ENCODE data around the gene MAP3K5.
"Not testable (repeated sequence)": the region's sequence is repeated elsewhere in the genome, so short reads cannot be mapped to it uniquely, and the experiment has no call there.

MAP3K5 gene

GRCh38 chr6:136687894-136688293, 104.4 kb downstream of the MAP3K5 start:
- H2BK5ac ChIP-seq (ENCODE audit: low read length); H3K23ac ChIP-seq (ENCODE audit: low read length); H3K4ac ChIP-seq (ENCODE audit: low read depth, low read length); H4K5ac ChIP-seq (ENCODE audit: low read length); H2BK120ac ChIP-seq (ENCODE audit: low read depth, low read length); H3K56ac ChIP-seq (ENCODE audit: low read length); DNase-seq; H3K4me3 ChIP-seq (ENCODE audit: low read length); H3K4me2 ChIP-seq (ENCODE audit: low read length); H3K27me3 ChIP-seq (ENCODE audit: insufficient read depth, low read length, poor library complexity); H3K18ac ChIP-seq (ENCODE audit: low read length); H3K79me2 ChIP-seq (ENCODE audit: control insufficient read depth, insufficient read depth, low read length); H3K4me1 ChIP-seq (ENCODE audit: control insufficient read depth, low read depth, low read length); H3K79me1 ChIP-seq (ENCODE audit: low read length); H4K8ac ChIP-seq (ENCODE audit: low read depth, low read length); H2BK15ac ChIP-seq (replicated peaks; ENCODE audit: low read depth); H3K9ac ChIP-seq (ENCODE audit: low read length); H3K27ac ChIP-seq (ENCODE audit: low read depth, low read length); H2AK5ac ChIP-seq (ENCODE audit: low read length); H3K36me3 ChIP-seq (ENCODE audit: control insufficient read depth, insufficient read depth, low read length): not testable (repeated sequence)
- no CpG with 5 or more reads among the region's 1 CpG for WGBS (ENCODE audit: extremely low coverage, insufficient coverage, low lambda C conversion rate)

- H3K18ac ChIP-seq (ENCODE audit: low read length) = no peak overlapping the region
- H3K79me2 ChIP-seq (ENCODE audit: control insufficient read depth, insufficient read depth, low read length) = no peaks in the 10 kb centered on the region
- H3K4me3 ChIP-seq (ENCODE audit: low read length) = no peak overlapping the region
- H3K27ac ChIP-seq (ENCODE audit: low read depth, low read length) = no peak overlapping the region
- no peak overlapping the region for H3K9ac ChIP-seq (ENCODE audit: low read length)
- H3K27me3 ChIP-seq (ENCODE audit: insufficient read depth, low read length, poor library complexity) = no peaks in the 10 kb centered on the region
- no peak overlapping the region for H4K8ac ChIP-seq (ENCODE audit: low read depth, low read length)
- no peaks in the 10 kb centered on the region for H3K36me3 ChIP-seq (ENCODE audit: control insufficient read depth, insufficient read depth, low read length)
- DNase-seq = no peak
- H3K4me1 ChIP-seq (ENCODE audit: control insufficient read depth, low read depth, low read length) = no peaks in the 10 kb centered on the region
- H3K4me2 ChIP-seq (ENCODE audit: low read length) = no peak overlapping the region
- no peaks in the 10 kb centered on the region for H3K79me1 ChIP-seq (ENCODE audit: low read length)
- H2BK15ac ChIP-seq (replicated peaks; ENCODE audit: low read depth) = no peak overlapping the region
- no peak overlapping the region for H2AK5ac ChIP-seq (ENCODE audit: low read length)
- H2BK5ac ChIP-seq (ENCODE audit: low read length) = no peak overlapping the region
- H4K5ac ChIP-seq (ENCODE audit: low read length) = no peak overlapping the region
- no peak overlapping the region for H3K56ac ChIP-seq (ENCODE audit: low read length)
- WGBS (ENCODE audit: extremely low coverage, insufficient coverage, low lambda C conversion rate) = no CpG with 5 or more reads among the region's 2 CpGs
- no peak overlapping the region for H3K23ac ChIP-seq (ENCODE audit: low read length)
- H3K4ac ChIP-seq (ENCODE audit: low read depth, low read length) = no peak overlapping the region
- H2BK120ac ChIP-seq (ENCODE audit: low read depth, low read length) = no peak overlapping the region
Observed at GRCh38 chr6:136685540-136686108, 106.7 kb downstream of the MAP3K5 start.

GRCh38 chr6:136684466-136684865, 107.8 kb downstream of the MAP3K5 start:
- Histone ChIP-seq H3K4me2 (ENCODE audit: low read length) (no peak overlapping the region), H3K36me3 (ENCODE audit: control insufficient read depth, insufficient read depth, low read length) (no peaks in the 10 kb centered on the region), H2BK5ac (ENCODE audit: low read length) (no peak overlapping the region), H2BK15ac (replicated peaks; ENCODE audit: low read depth) (no peak overlapping the region), H3K79me1 (ENCODE audit: low read length) (no peaks in the 10 kb centered on the region), H2BK120ac (ENCODE audit: low read depth, low read length) (no peak overlapping the region), H3K56ac (ENCODE audit: low read length) (no peak overlapping the region), H3K27ac (ENCODE audit: low read depth, low read length) (no peak overlapping the region), H3K79me2 (ENCODE audit: control insufficient read depth, insufficient read depth, low read length) (no peaks in the 10 kb centered on the region), H3K4ac (ENCODE audit: low read depth, low read length) (no peak overlapping the region), H3K9ac (ENCODE audit: low read length) (no peak overlapping the region), H3K27me3 (ENCODE audit: insufficient read depth, low read length, poor library complexity) (no peaks in the 10 kb centered on the region), H3K4me1 (ENCODE audit: control insufficient read depth, low read depth, low read length) (no peaks in the 10 kb centered on the region), H3K4me3 (ENCODE audit: low read length) (no peak overlapping the region), H4K5ac (ENCODE audit: low read length) (no peak overlapping the region), H3K18ac (ENCODE audit: low read length) (no peak overlapping the region), H3K23ac (ENCODE audit: low read length) (no peak overlapping the region), H4K8ac (ENCODE audit: low read depth, low read length) (no peak overlapping the region), H2AK5ac (ENCODE audit: low read length) (no peak overlapping the region)
- DNase-seq = no peak
- WGBS (ENCODE audit: extremely low coverage, insufficient coverage, low lambda C conversion rate) = no CpG with 5 or more reads among the region's 1 CpG

- Histone ChIP-seq H2BK120ac (ENCODE audit: low read depth, low read length) (no peak overlapping the region), H3K4me3 (ENCODE audit: low read length) (no peak overlapping the region), H3K23ac (ENCODE audit: low read length) (no peak overlapping the region), H3K79me1 (ENCODE audit: low read length) (no peaks in the 10 kb centered on the region), H3K18ac (ENCODE audit: low read length) (no peak overlapping the region), H3K9ac (ENCODE audit: low read length) (no peak overlapping the region), H3K36me3 (ENCODE audit: control insufficient read depth, insufficient read depth, low read length) (no peaks in the 10 kb centered on the region), H2BK5ac (ENCODE audit: low read length) (no peak overlapping the region), H3K4me1 (ENCODE audit: control insufficient read depth, low read depth, low read length) (no peaks in the 10 kb centered on the region), H2AK5ac (ENCODE audit: low read length) (no peak overlapping the region), H4K5ac (ENCODE audit: low read length) (no peak overlapping the region), H3K4ac (ENCODE audit: low read depth, low read length) (no peak overlapping the region), H3K27ac (ENCODE audit: low read depth, low read length) (no peak overlapping the region), H2BK15ac (replicated peaks; ENCODE audit: low read depth) (no peak overlapping the region), H3K4me2 (ENCODE audit: low read length) (no peak overlapping the region), H3K56ac (ENCODE audit: low read length) (no peak overlapping the region), H3K79me2 (ENCODE audit: control insufficient read depth, insufficient read depth, low read length) (no peaks in the 10 kb centered on the region), H3K27me3 (ENCODE audit: insufficient read depth, low read length, poor library complexity) (no peaks in the 10 kb centered on the region), H4K8ac (ENCODE audit: low read depth, low read length) (no peak overlapping the region)
- WGBS (ENCODE audit: extremely low coverage, insufficient coverage, low lambda C conversion rate) = no CpG with 5 or more reads among the region's 4 CpGs
- no peak for DNase-seq
Observed at GRCh38 chr6:136683209-136683941, 108.9 kb downstream of the MAP3K5 start.

GRCh38 chr6:136682292-136682691, 110.0 kb downstream of the MAP3K5 start:
- no peak overlapping the region for H3K18ac ChIP-seq (ENCODE audit: low read length)
- H3K4me2 ChIP-seq (ENCODE audit: low read length) = no peak overlapping the region
- no peak overlapping the region for H2AK5ac ChIP-seq (ENCODE audit: low read length)
- no peak overlapping the region for H3K4me3 ChIP-seq (ENCODE audit: low read length)
- no peak overlapping the region for H2BK120ac ChIP-seq (ENCODE audit: low read depth, low read length)
- H3K9ac ChIP-seq (ENCODE audit: low read length) = no peak overlapping the region
- H3K27ac ChIP-seq (ENCODE audit: low read depth, low read length) = no peak overlapping the region
- H3K4me1 ChIP-seq (ENCODE audit: control insufficient read depth, low read depth, low read length) = no peaks in the 10 kb centered on the region
- H4K8ac ChIP-seq (ENCODE audit: low read depth, low read length) = no peak overlapping the region
- H3K56ac ChIP-seq (ENCODE audit: low read length) = no peak overlapping the region
- no peaks in the 10 kb centered on the region for H3K79me1 ChIP-seq (ENCODE audit: low read length)
- WGBS (ENCODE audit: extremely low coverage, insufficient coverage, low lambda C conversion rate) = no CpG with 5 or more reads among the region's 3 CpGs
- DNase-seq = no peak
- no peaks in the 10 kb centered on the region for H3K79me2 ChIP-seq (ENCODE audit: control insufficient read depth, insufficient read depth, low read length)
- no peak overlapping the region for H3K4ac ChIP-seq (ENCODE audit: low read depth, low read length)
- H4K5ac ChIP-seq (ENCODE audit: low read length) = no peak overlapping the region
- no peaks in the 10 kb centered on the region for H3K36me3 ChIP-seq (ENCODE audit: control insufficient read depth, insufficient read depth, low read length)
- no peak overlapping the region for H3K23ac ChIP-seq (ENCODE audit: low read length)
- no peak overlapping the region for H2BK5ac ChIP-seq (ENCODE audit: low read length)
- H2BK15ac ChIP-seq (replicated peaks; ENCODE audit: low read depth) = no peak overlapping the region
- H3K27me3 ChIP-seq (ENCODE audit: insufficient read depth, low read length, poor library complexity) = no peaks in the 10 kb centered on the region

GRCh38 chr6:136677822-136678221, 114.5 kb downstream of the MAP3K5 start:
- Histone ChIP-seq H2BK5ac (ENCODE audit: low read length) (no peak overlapping the region), H3K9ac (ENCODE audit: low read length) (no peak overlapping the region), H3K36me3 (ENCODE audit: control insufficient read depth, insufficient read depth, low read length) (no peaks in the 10 kb centered on the region), H3K23ac (ENCODE audit: low read length) (no peak overlapping the region), H2BK15ac (replicated peaks; ENCODE audit: low read depth) (no peak overlapping the region), H2BK120ac (ENCODE audit: low read depth, low read length) (no peak overlapping the region), H3K18ac (ENCODE audit: low read length) (no peak overlapping the region), H3K4me2 (ENCODE audit: low read length) (no peak overlapping the region), H2AK5ac (ENCODE audit: low read length) (no peak overlapping the region), H3K79me2 (ENCODE audit: control insufficient read depth, insufficient read depth, low read length) (no peaks in the 10 kb centered on the region), H3K56ac (ENCODE audit: low read length) (no peak overlapping the region), H3K4me1 (ENCODE audit: control insufficient read depth, low read depth, low read length) (no peaks in the 10 kb centered on the region), H4K8ac (ENCODE audit: low read depth, low read length) (no peak overlapping the region), H3K79me1 (ENCODE audit: low read length) (no peaks in the 10 kb centered on the region), H3K4ac (ENCODE audit: low read depth, low read length) (no peak overlapping the region), H3K27ac (ENCODE audit: low read depth, low read length) (no peak overlapping the region), H4K5ac (ENCODE audit: low read length) (no peak overlapping the region), H3K27me3 (ENCODE audit: insufficient read depth, low read length, poor library complexity) (no peaks in the 10 kb centered on the region), H3K4me3 (ENCODE audit: low read length) (no peak overlapping the region)
- DNase-seq = no peak
